HepG2 (cell line): ENCODE measurements around the gene CALML5. TPM values are rescaled to one million over a fixed set of nuclear protein-coding genes. Genes with fewer than 3 reads are reported as not detected.

Source experiments
- ATAC-seq: fragments of 200-7000 bp; cut with Tn5 transposase; 3 replicates; pipeline ENCODE4 v1.9.1; 2020; ENCODE audit warnings: mild to moderate bottlenecking, moderate library complexity
- BruUV-seq: library from RNA; stranded (reverse); fragments of 400-500 nt; replicated peaks from 2 replicates; lab custom pipeline; 2021; lab: Mats Ljungman, UMichigan
- CTCF ChIA-PET: fragments of 300-600 bp; formaldehyde crosslinking; extraction: SDS; loops from one replicate; lab custom pipeline; 2021; ENCODE audit warnings: low total read pairs, inconsistent platforms, low intra/inter-chr PET ratio; lab: Yijun Ruan, JAX
- POLR2A ChIA-PET: fragments of 350-600 bp; sonication (Branson Sonifier 250); formaldehyde crosslinking; loops from one replicate; lab custom pipeline; 2020; ENCODE audit warnings: antibody characterized with exemption, inconsistent platforms; lab: Yijun Ruan, JAX
- DNase-seq: peaks from one replicate; pipeline ENCODE4 v3.0.0-alpha.2; 2015; ENCODE audit warnings: low spot score
- FAIRE-seq: peaks from 3 replicates; lab custom pipeline; 2011; peaks lifted over from hg19 to GRCh38; lab: Jason Lieb, UNC
- H2AFZ ChIP-seq: one replicate; pipeline ENCODE4 v1.6.1; 2011; ENCODE audit warnings: low read length, inconsistent platforms
- H3K27ac ChIP-seq: fragments of 300-600 bp; 3 replicates; pipeline ENCODE4 v1.8.0; 2011; ENCODE audit warnings: mixed run types, mild to moderate bottlenecking, mixed read lengths, low read length, inconsistent platforms; ENCODE audit not compliant: insufficient read depth; ENCODE audit errors: extremely low read length
- H3K27me3 ChIP-seq, 2 experiments: fragments of 200-600 bp in 1 of 2; 2 replicates in 1 of 2; 3 replicates in 1 of 2; pipeline versions ENCODE4 v1.6.0 to v1.8.0; 2011; ENCODE audit warnings: low read length in 2 of 2, mild to moderate bottlenecking in 2 of 2, moderate library complexity in 2 of 2, inconsistent platforms in 1 of 2; ENCODE audit not compliant: insufficient read depth in 2 of 2, control insufficient read depth in 1 of 2
- H3K36me3 ChIP-seq, 2 experiments: fragments of 200-600 bp in 1 of 2; replicated peaks in 1 of 2; 2 replicates in 1 of 2; 3 replicates in 1 of 2; pipeline versions ENCODE4 v1.5.1 to v1.8.0; 2011; ENCODE audit warnings: low read length in 2 of 2, inconsistent platforms in 1 of 2; ENCODE audit not compliant: insufficient read depth in 2 of 2, control insufficient read depth in 1 of 2
- H3K4me1 ChIP-seq: 2 replicates; pipeline ENCODE4 v1.5.1; 2012; ENCODE audit warnings: low read length, inconsistent platforms; ENCODE audit not compliant: insufficient read depth
- H3K4me2 ChIP-seq: 2 replicates; pipeline ENCODE4 v1.6.0; 2011; ENCODE audit warnings: low read depth, low read length, inconsistent platforms
- H3K4me3 ChIP-seq, 3 experiments: fragments of 200-600 bp in 1 of 3; sonication (generic), shearing (Covaris generic) in 1 of 3; replicated peaks in 1 of 3; 2 replicates each; pipeline ENCODE4 v1.5.1; 2011 to 2016; ENCODE audit warnings: low read length in 3 of 3, inconsistent platforms in 2 of 3, low read depth in 2 of 3, mild to moderate bottlenecking in 2 of 3, control low read depth in 1 of 3, mixed read lengths in 1 of 3; ENCODE audit not compliant: insufficient read depth in 1 of 3
- H3K79me2 ChIP-seq: one replicate; pipeline ENCODE4 v1.6.1; 2011; ENCODE audit warnings: low read length, inconsistent platforms; ENCODE audit not compliant: insufficient read depth
- H3K9ac ChIP-seq: 2 replicates; pipeline ENCODE4 v1.6.0; 2011; ENCODE audit warnings: mild to moderate bottlenecking, low read depth, low read length, inconsistent platforms; ENCODE audit not compliant: insufficient read depth
- H3K9me3 ChIP-seq: 2 replicates; pipeline ENCODE4 v1.5.1; 2012; ENCODE audit warnings: mild to moderate bottlenecking, low read length
- H4K20me1 ChIP-seq: 2 replicates; pipeline ENCODE4 v1.6.0; 2011; ENCODE audit warnings: inconsistent platforms, mild to moderate bottlenecking, low read length, moderate library complexity; ENCODE audit not compliant: insufficient read depth
- ZNF10 ChIP-seq: sonication (generic); formaldehyde crosslinking; IDR thresholded peaks from 2 replicates; pipeline ENCODE4 v1.4.0; 2020; ENCODE audit warnings: mild to moderate bottlenecking, low read depth, missing genetic modification reagents, borderline replicate concordance
- ZNF180 ChIP-seq: sonication (generic); formaldehyde crosslinking; IDR thresholded peaks from 2 replicates; pipeline ENCODE4 v1.4.0; 2020; ENCODE audit warnings: low read depth, missing genetic modification reagents, borderline replicate concordance
- ZNF496 ChIP-seq: sonication (generic); formaldehyde crosslinking; IDR thresholded peaks from 2 replicates; pipeline ENCODE4 v1.8.1; 2023; ENCODE audit warnings: mild to moderate bottlenecking, moderate library complexity, missing genetic modification reagents; ENCODE audit not compliant: insufficient replicate concordance
- WGBS: methylation state at CpG from one replicate; pipeline ENCODE4 v1.1.6; 2017; ENCODE audit warnings: low lambda C conversion rate; 5-methylcytosine and 5-hydroxymethylcytosine counted together
- in situ Hi-C: cut with HindIII; loops from 2 replicates; pipeline ENCODE4 v1.10.0; 2017; ENCODE audit warnings: low pct_unique_long_range_greater_than_20kb; ENCODE audit not compliant: extremely low pct_ligation_motif_present
- intact Hi-C: fragments of 100-400 bp; cut with micrococcal nuclease; formaldehyde crosslinking; loops from one replicate; pipeline ENCODE4 v1.10.0; 2022; ENCODE audit not compliant: unreplicated experiment
- polyA plus RNA-seq, 8 experiments: library from polyadenylated mRNA; depleted of rRNA in 3 of 8; stranded (reverse) in 7 of 8; unstranded in 1 of 8; fragments of >200 nt; fragmentation: Illumina TruSeq in 4 of 8; extraction: Trizol in 4 of 8; gene quantifications; 2 replicates each; pipeline versions ENCODE4 v1.2.1 to v1.2.3, GENCODE V29; 2011 to 2016; ENCODE audit warnings: low read depth in 4 of 8, missing spikeins in 1 of 8, mixed read lengths in 1 of 8; ENCODE audit not compliant: insufficient read depth in 1 of 8
- total RNA-seq, 5 experiments: library from RNA; depleted of rRNA; stranded (reverse); fragments of >200 nt; fragmentation: Illumina TruSeq; extraction: Trizol; gene quantifications; 2 replicates each; pipeline ENCODE4 v1.2.3, GENCODE V29; 2016; ENCODE audit warnings: low read depth in 1 of 5
- TF ChIP-seq, protein P1 (sequence below): sonication (generic); formaldehyde crosslinking; IDR thresholded peaks from 2 replicates; pipeline ENCODE4 v1.4.0; 2020; ENCODE audit warnings: mild to moderate bottlenecking, low read depth, missing genetic modification reagents

The CALML5 gene
- total and polyA plus RNA-seq, 2 of the 13 experiments (the other 11 are each of a cell fraction or from before 2014, with no cell fraction given): not detected

DNA sequence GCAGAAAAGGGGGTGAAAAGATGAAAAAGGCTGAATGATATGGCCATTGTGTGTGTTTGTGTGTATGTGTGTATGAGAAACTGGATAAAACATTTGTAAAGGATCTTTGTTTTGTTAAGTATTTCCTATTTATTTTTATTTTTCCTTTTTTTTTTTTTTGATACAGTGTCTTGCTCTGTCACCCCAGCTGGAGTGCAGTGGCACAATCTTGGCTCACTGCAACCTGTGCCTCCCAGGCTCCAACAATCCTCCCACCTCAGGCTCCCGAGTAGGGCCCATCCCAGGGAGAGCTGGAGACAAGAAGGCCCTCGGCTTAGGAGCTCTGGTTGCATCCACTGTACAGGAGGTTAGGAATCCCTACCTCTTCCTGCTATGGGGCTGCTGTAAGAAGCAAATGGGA, 6.9 kb upstream of the CALML5 start:
- H4K20me1 ChIP-seq: no peaks in the 10 kb centered on the region
- ATAC-seq (no peak), FAIRE-seq (no peak), DNase-seq (no peak)
- no peak for TF ChIP-seq ZNF496 (CRISPR knock-in tag)
- TF ChIP-seq, protein P1, sequence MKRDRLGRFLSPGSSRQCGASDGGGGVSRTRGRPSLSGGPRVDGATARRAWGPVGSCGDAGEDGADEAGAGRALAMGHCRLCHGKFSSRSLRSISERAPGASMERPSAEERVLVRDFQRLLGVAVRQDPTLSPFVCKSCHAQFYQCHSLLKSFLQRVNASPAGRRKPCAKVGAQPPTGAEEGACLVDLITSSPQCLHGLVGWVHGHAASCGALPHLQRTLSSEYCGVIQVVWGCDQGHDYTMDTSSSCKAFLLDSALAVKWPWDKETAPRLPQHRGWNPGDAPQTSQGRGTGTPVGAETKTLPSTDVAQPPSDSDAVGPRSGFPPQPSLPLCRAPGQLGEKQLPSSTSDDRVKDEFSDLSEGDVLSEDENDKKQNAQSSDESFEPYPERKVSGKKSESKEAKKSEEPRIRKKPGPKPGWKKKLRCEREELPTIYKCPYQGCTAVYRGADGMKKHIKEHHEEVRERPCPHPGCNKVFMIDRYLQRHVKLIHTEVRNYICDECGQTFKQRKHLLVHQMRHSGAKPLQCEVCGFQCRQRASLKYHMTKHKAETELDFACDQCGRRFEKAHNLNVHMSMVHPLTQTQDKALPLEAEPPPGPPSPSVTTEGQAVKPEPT (CRISPR knock-in tag): no peak
- no peak for TF ChIP-seq ZNF10 (CRISPR knock-in tag)
- TF ChIP-seq ZNF180 (CRISPR knock-in tag): no peak
- H3K4me3 ChIP-seq: no peak overlapping the region
- ChIA-PET POLR2A (no interaction called here), CTCF (no interaction called here)
- no peaks in the 10 kb centered on the region for H3K79me2 ChIP-seq
- intact Hi-C loops (no loop called here), in situ Hi-C loops (no loop called here)
- H2AFZ ChIP-seq: no peak overlapping the region
- BruUV-seq: no TSS peak
- no peak overlapping the region for H3K4me2 ChIP-seq
- H3K27ac ChIP-seq: no peak overlapping the region
- WGBS: 8% methylated on average over 2 of the region's 2 CpGs
- no peak overlapping the region for H3K9ac ChIP-seq
- H3K36me3 ChIP-seq: no peaks in the 10 kb centered on the region
- peaks cover 51% of the 10 kb centered on the region for H3K4me1 ChIP-seq
- peaks cover 13 to 57% of the 10 kb centered on the region in 2 experiments for H3K27me3 ChIP-seq
- no peaks in the 10 kb centered on the region for H3K9me3 ChIP-seq
